Thyroid gland (tissue), 4 donors: ENCODE results near the gene SHISA7. TPM values are rescaled to one million over a fixed set of nuclear protein-coding genes. Genes with fewer than 3 reads are reported as not detected.

Experiments
- DNase-seq, 2 donors: peaks; one replicate each; pipeline ENCODE4 v3.0.0-alpha.2; 2019
- H3K27ac ChIP-seq, 3 donors: fragments of 200-600 bp; sonication (generic); 1 replicate in 2 of 3; 2 replicates in 1 of 3; pipeline ENCODE4 v1.5.1; 2016 to 2019; ENCODE audit warnings: mild to moderate bottlenecking in 1 of 3, moderate library complexity in 1 of 3
- H3K27me3 ChIP-seq: fragments of 200-600 bp; sonication (generic); one replicate; pipeline ENCODE4 v1.5.1; 2019
- H3K36me3 ChIP-seq, 2 donors: fragments of 200-600 bp; sonication (generic); one replicate each; pipeline ENCODE4 v1.5.1; 2016 to 2019
- H3K4me1 ChIP-seq, 2 donors: fragments of 200-600 bp; sonication (generic); one replicate each; pipeline ENCODE4 v1.5.1; 2017 to 2019
- H3K4me3 ChIP-seq, 3 donors: fragments of 200-600 bp; sonication (generic); replicated peaks in 1 of 3; 1 replicate in 2 of 3; 2 replicates in 1 of 3; pipeline ENCODE4 v1.5.1; 2016; ENCODE audit warnings: mild to moderate bottlenecking in 1 of 3
- H3K9me3 ChIP-seq: fragments of 200-600 bp; sonication (generic); one replicate; pipeline ENCODE4 v1.5.1; 2017
- CTCF ChIP-seq, 6 experiments: fragments of 200-600 bp in 3 of 6; fragments of 450-650 bp in 3 of 6; sonication (generic) in 3 of 6; IDR thresholded peaks; one replicate each; pipeline ENCODE4 v1.5.1; 2016 to 2019; ENCODE audit warnings: antibody characterized with exemption in 6 of 6, mild to moderate bottlenecking in 2 of 6, inconsistent platforms in 1 of 6, moderate library complexity in 1 of 6
- POLR2A ChIP-seq, 2 donors: fragments of 450-650 bp; IDR thresholded peaks; one replicate each; pipeline ENCODE4 v1.6.1; 2017; ENCODE audit warnings: antibody characterized with exemption in 2 of 2, mild to moderate bottlenecking in 2 of 2, moderate library complexity in 1 of 2
- WGBS, 2 donors: methylation state at CpG; one replicate each; pipeline ENCODE4 v1.1.5; 2017; 5-methylcytosine and 5-hydroxymethylcytosine counted together
- intact Hi-C: fragments of 100-400 bp; cut with DNase I; formaldehyde crosslinking; loops from one replicate; pipeline ENCODE4 v1.15.1; 2023
- total RNA-seq, 4 donors: library from RNA; depleted of rRNA; stranded (reverse); fragments of >200 nt; gene quantifications; one replicate each; pipeline ENCODE4 v1.2.3, GENCODE V29; 2016

SHISA7 gene
- total RNA-seq, 4 donors from 2014 or later = not detected

- H3K27me3 ChIP-seq = no peaks in the 10 kb centered on the region
- H3K36me3 ChIP-seq = peaks cover 0 to 18% of the 10 kb centered on the region in 2 donors
- 94 to 96% methylated on average over 41 to 44 of the region's 47 CpGs for WGBS, 2 donors
- TF ChIP-seq POLR2A (IDR thresholded peaks at IDR 0.05) (no peak), CTCF (IDR thresholded peaks at IDR 0.05) (no peak)
- H3K9me3 ChIP-seq = no peaks in the 10 kb centered on the region
- H3K4me1 ChIP-seq = peaks cover 48 to 65% of the 10 kb centered on the region in 2 donors
- intact Hi-C loops = no loop called here
- no peak for DNase-seq
- H3K27ac ChIP-seq = no peak overlapping the region
- H3K4me3 ChIP-seq = no peak overlapping the region
Observed at GRCh38 chr19:55482967-55483705, 40.0 kb upstream of the SHISA7 start.

GRCh38 chr19:55482156-55482961, 39.3 kb upstream of the SHISA7 start:
- H3K4me3 ChIP-seq = no peak overlapping the region
- H3K36me3 ChIP-seq = peaks cover 0 to 18% of the 10 kb centered on the region in 2 donors
- H3K4me1 ChIP-seq = peaks cover 46 to 65% of the 10 kb centered on the region in 2 donors
- TF ChIP-seq POLR2A (IDR thresholded peaks at IDR 0.05) (no peak), CTCF (IDR thresholded peaks at IDR 0.05) (no peak)
- H3K27ac ChIP-seq = no peak overlapping the region
- intact Hi-C loops = no loop called here
- DNase-seq = no peak
- 94 to 97% methylated on average over 18 to 29 of the region's 83 CpGs for WGBS, 2 donors
- H3K27me3 ChIP-seq = no peaks in the 10 kb centered on the region
- no peaks in the 10 kb centered on the region for H3K9me3 ChIP-seq

GRCh38 chr19:55481794-55482155, 38.7 kb upstream of the SHISA7 start:
- TF ChIP-seq CTCF (IDR thresholded peaks at IDR 0.05) (no peak), POLR2A (IDR thresholded peaks at IDR 0.05) (no peak)
- intact Hi-C loops = no loop called here
- no peak overlapping the region for H3K4me3 ChIP-seq
- H3K4me1 ChIP-seq = peaks cover 42 to 61% of the 10 kb centered on the region in 2 donors
- WGBS, 2 donors = 79 to 81% methylated on average over 16 to 22 of the region's 40 CpGs
- H3K27ac ChIP-seq = no peak overlapping the region
- no peaks in the 10 kb centered on the region for H3K27me3 ChIP-seq
- DNase-seq = no peak
- peaks cover 0 to 18% of the 10 kb centered on the region in 2 donors for H3K36me3 ChIP-seq
- no peaks in the 10 kb centered on the region for H3K9me3 ChIP-seq

GRCh38 chr19:55481148-55481793, 38.2 kb upstream of the SHISA7 start:
- Histone ChIP-seq H3K27me3 (no peaks in the 10 kb centered on the region), H3K4me1 (peaks cover 38 to 56% of the 10 kb centered on the region in 2 donors), H3K36me3 (peaks cover 0 to 18% of the 10 kb centered on the region in 2 donors), H3K27ac (peak overlapping the region in 1 of 3 donors; percentile 2), H3K9me3 (no peaks in the 10 kb centered on the region), H3K4me3 (no peak overlapping the region)
- intact Hi-C loops = no loop called here
- 93 to 95% methylated on average over 38 to 39 of the region's 52 CpGs for WGBS, 2 donors
- DNase-seq = no peak
- TF ChIP-seq CTCF (IDR thresholded peaks at IDR 0.05) (no peak), POLR2A (IDR thresholded peaks at IDR 0.05) (no peak)
